IMR-90 (cell line): ENCODE measurements around the gene EFHD2.

Experiments used
- CEBPB ChIP-seq: IDR thresholded peaks from 2 replicates; pipeline ENCODE4 v1.6.1; 2012; ENCODE audit warnings: low read depth, low read length, improper control_type of control experiment
- CTCF ChIP-seq: conservative IDR thresholded peaks from 2 replicates; pipeline ENCODE4 v1.5.1; 2012; ENCODE audit warnings: mild to moderate bottlenecking, low read depth, low read length, improper control_type of control experiment
- MAFK ChIP-seq: IDR thresholded peaks from 2 replicates; pipeline ENCODE4 v1.6.1; 2012; ENCODE audit warnings: low read depth, low read length, improper control_type of control experiment
- MAZ ChIP-seq: IDR thresholded peaks from 2 replicates; pipeline ENCODE4 v1.6.1; 2012; ENCODE audit warnings: low read depth, mild to moderate bottlenecking, low read length, improper control_type of control experiment, moderate library complexity, borderline replicate concordance
- POLR2A ChIP-seq: IDR thresholded peaks from 2 replicates; pipeline ENCODE4 v1.6.1; 2012; ENCODE audit warnings: mild to moderate bottlenecking, low read depth, low read length
- SMC3 ChIP-seq: fragments of 150-350 bp; IDR thresholded peaks from 2 replicates; pipeline ENCODE4 v1.6.1; 2016; ENCODE audit warnings: low read depth, mild to moderate bottlenecking, antibody characterized with exemption, low read length, moderate library complexity
- TF ChIP-seq, protein P1 (sequence below): fragments of 150-350 bp; IDR thresholded peaks from 2 replicates; pipeline ENCODE4 v1.6.1; 2017; ENCODE audit warnings: mild to moderate bottlenecking, antibody characterized with exemption, low read length, low read depth

GRCh38 chr1:15452866-15453571 is 43.3 kb downstream of the EFHD2 start:
- TF ChIP-seq MAZ (no peak), CTCF (no peak), POLR2A (no peak), MAFK (no peak), SMC3 (no peak), CEBPB (no peak)
- TF ChIP-seq, protein P1, sequence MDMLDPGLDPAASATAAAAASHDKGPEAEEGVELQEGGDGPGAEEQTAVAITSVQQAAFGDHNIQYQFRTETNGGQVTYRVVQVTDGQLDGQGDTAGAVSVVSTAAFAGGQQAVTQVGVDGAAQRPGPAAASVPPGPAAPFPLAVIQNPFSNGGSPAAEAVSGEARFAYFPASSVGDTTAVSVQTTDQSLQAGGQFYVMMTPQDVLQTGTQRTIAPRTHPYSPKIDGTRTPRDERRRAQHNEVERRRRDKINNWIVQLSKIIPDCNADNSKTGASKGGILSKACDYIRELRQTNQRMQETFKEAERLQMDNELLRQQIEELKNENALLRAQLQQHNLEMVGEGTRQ = no peak
